ENCODE measurements around the gene CIT. TPM values are rescaled to one million over a fixed set of nuclear protein-coding genes. Genes with fewer than 3 reads are reported as not detected.

Gene CIT
- total RNA-seq, 1 donor from 2014 or later, result 98.5 TPM

DNA sequence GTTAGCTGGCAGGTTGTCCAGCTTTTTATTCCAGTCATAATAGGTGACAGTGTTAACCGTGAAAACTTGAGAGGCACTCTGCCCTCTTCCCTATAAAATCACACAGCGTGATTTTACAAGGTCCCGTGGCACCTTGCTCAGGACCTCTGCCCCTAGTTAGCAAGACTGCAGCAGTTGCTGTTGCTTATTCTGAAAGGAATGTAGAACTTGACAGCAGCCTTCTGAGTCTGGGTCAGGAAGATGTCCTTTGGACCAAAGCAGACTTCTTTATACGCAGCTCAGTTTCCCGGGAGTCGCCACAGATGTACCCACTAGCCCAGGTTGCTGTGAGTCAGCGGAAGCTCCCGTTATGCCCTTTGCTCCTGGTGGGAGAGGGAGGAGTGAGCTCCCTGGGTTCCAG is 196.0 kb downstream of the CIT start:
- Histone ChIP-seq H3K4me3 (no peak overlapping the region), H3K9me3 (ENCODE audit: low read depth) (no peaks in the 10 kb centered on the region), H3K4me2 (no peak overlapping the region), H2AFZ (replicated peaks) (no peak overlapping the region), H3K79me2 (ENCODE audit: low read depth) (no peaks in the 10 kb centered on the region), H3K27me3 (no peaks in the 10 kb centered on the region), H3K27ac (no peak overlapping the region), H3K4me1 (peaks cover 19% of the 10 kb centered on the region), H4K20me1 (ENCODE audit: low read depth) (peaks cover 14% of the 10 kb centered on the region), H3K9ac (no peak overlapping the region), H3F3A (ENCODE audit: low read depth) (peaks cover 32% of the 10 kb centered on the region), H3K36me3 (peaks cover 10% of the 10 kb centered on the region)
- H3K4me3 Mint-ChIP-seq, result no peak overlapping the region
- no peak for DNase-seq (ENCODE audit: low spot score)
- no peaks in the 10 kb centered on the region for H3K27me3 Mint-ChIP-seq (ENCODE audit: insufficient read depth, low read depth)
- H3K9me3 Mint-ChIP-seq, result no peaks in the 10 kb centered on the region
- no peak overlapping the region for H3K27ac Mint-ChIP-seq
- peaks cover 37% of the 10 kb centered on the region for H3K36me3 Mint-ChIP-seq
- peaks cover 7% of the 10 kb centered on the region for H3K4me1 Mint-ChIP-seq
- TF ChIP-seq, protein P1, sequence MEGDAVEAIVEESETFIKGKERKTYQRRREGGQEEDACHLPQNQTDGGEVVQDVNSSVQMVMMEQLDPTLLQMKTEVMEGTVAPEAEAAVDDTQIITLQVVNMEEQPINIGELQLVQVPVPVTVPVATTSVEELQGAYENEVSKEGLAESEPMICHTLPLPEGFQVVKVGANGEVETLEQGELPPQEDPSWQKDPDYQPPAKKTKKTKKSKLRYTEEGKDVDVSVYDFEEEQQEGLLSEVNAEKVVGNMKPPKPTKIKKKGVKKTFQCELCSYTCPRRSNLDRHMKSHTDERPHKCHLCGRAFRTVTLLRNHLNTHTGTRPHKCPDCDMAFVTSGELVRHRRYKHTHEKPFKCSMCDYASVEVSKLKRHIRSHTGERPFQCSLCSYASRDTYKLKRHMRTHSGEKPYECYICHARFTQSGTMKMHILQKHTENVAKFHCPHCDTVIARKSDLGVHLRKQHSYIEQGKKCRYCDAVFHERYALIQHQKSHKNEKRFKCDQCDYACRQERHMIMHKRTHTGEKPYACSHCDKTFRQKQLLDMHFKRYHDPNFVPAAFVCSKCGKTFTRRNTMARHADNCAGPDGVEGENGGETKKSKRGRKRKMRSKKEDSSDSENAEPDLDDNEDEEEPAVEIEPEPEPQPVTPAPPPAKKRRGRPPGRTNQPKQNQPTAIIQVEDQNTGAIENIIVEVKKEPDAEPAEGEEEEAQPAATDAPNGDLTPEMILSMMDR (IDR thresholded peaks at IDR 0.05), result no peak
- TF ChIP-seq EZH2 (IDR thresholded peaks at IDR 0.05) (no peak), EZH2phosphoT487 (IDR thresholded peaks at IDR 0.05) (no peak)

DNA sequence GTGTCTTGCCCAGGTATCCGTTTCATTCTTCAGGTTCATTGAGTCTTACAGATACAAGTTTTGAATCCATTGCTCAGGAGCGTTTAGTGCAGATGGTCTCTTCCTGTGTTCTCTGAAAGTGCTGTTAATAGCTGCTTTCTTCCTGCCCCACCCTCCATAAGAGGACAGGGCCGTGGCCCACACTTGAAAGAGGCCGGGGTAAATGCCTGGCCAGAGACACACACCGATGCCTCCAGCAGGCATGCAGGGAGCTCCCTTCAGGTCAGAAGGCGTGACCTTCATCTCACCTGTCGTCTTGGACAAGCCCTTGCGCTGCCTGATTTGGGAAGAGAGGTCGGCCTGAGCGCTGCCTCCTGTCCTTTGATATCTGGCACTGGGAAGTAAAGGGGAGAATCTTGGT is 197.6 kb downstream of the CIT start:
- Histone ChIP-seq H3K36me3 (peaks cover 10% of the 10 kb centered on the region), H3K27me3 (no peaks in the 10 kb centered on the region), H3K9me3 (ENCODE audit: low read depth) (no peaks in the 10 kb centered on the region), H3K27ac (peak overlapping the region; percentile 63), H3F3A (ENCODE audit: low read depth) (peaks cover 32% of the 10 kb centered on the region), H3K4me3 (no peak overlapping the region), H3K9ac (no peak overlapping the region), H4K20me1 (ENCODE audit: low read depth) (peaks cover 14% of the 10 kb centered on the region), H2AFZ (replicated peaks) (no peak overlapping the region), H3K79me2 (ENCODE audit: low read depth) (no peaks in the 10 kb centered on the region), H3K4me2 (no peak overlapping the region), H3K4me1 (peaks cover 19% of the 10 kb centered on the region)
- Mint-ChIP-seq H3K4me1 (peaks cover 7% of the 10 kb centered on the region), H3K36me3 (peaks cover 38% of the 10 kb centered on the region), H3K4me3 (no peak overlapping the region), H3K27me3 (ENCODE audit: insufficient read depth, low read depth) (no peaks in the 10 kb centered on the region), H3K9me3 (no peaks in the 10 kb centered on the region), H3K27ac (peak overlapping the region; percentile 60)
- DNase-seq (ENCODE audit: low spot score), result no peak
- TF ChIP-seq EZH2 (IDR thresholded peaks at IDR 0.05) (no peak), EZH2phosphoT487 (IDR thresholded peaks at IDR 0.05) (no peak)
- TF ChIP-seq, protein P1 (IDR thresholded peaks at IDR 0.05), result no peak

DNA sequence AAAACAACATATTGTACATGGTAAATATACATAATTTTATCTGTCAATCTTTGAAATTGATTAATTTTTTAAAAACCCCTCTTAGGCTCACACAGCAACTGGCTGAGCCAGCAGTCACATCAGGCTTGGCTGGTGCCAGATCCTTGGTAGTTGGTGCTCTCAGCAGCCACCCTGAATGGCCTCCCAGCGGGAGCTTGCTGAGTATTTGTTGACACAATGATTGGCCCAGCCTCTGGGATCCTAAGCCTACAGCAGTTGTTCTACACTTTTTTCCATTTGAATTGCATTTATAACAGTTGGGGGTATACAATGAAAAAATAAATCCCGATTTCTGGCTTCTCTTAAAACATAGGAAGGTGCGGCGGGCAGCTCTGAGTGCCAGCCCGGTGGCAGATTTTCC is 198.0 kb downstream of the CIT start:
- H3K27me3 Mint-ChIP-seq (ENCODE audit: insufficient read depth, low read depth), result no peaks in the 10 kb centered on the region
- Histone ChIP-seq H3K9me3 (ENCODE audit: low read depth) (no peaks in the 10 kb centered on the region), H3K36me3 (peaks cover 10% of the 10 kb centered on the region), H3K4me3 (no peak overlapping the region), H4K20me1 (ENCODE audit: low read depth) (peaks cover 14% of the 10 kb centered on the region), H3K79me2 (ENCODE audit: low read depth) (no peaks in the 10 kb centered on the region), H3K4me1 (peaks cover 19% of the 10 kb centered on the region), H3K27ac (peak overlapping the region; percentile 63), H3K27me3 (no peaks in the 10 kb centered on the region), H3K4me2 (peak overlapping the region; percentile 19), H3F3A (ENCODE audit: low read depth) (peaks cover 32% of the 10 kb centered on the region), H2AFZ (replicated peaks) (no peak overlapping the region), H3K9ac (no peak overlapping the region)
- peaks cover 7% of the 10 kb centered on the region for H3K4me1 Mint-ChIP-seq
- H3K27ac Mint-ChIP-seq, result peak overlapping the region; percentile 60
- peaks cover 41% of the 10 kb centered on the region for H3K36me3 Mint-ChIP-seq
- H3K9me3 Mint-ChIP-seq, result no peaks in the 10 kb centered on the region
- peak; percentile 64 for DNase-seq (ENCODE audit: low spot score)
- no peak overlapping the region for H3K4me3 Mint-ChIP-seq
- TF ChIP-seq EZH2phosphoT487 (IDR thresholded peaks at IDR 0.05) (no peak), EZH2 (IDR thresholded peaks at IDR 0.05) (no peak)
- TF ChIP-seq, protein P1 (IDR thresholded peaks at IDR 0.05), result no peak

Measured in neural progenitor cell (in vitro differentiated cells).